H1 (cell line): ENCODE results near the gene PDE3A.

Experiments used
- CBX5 ChIP-seq: fragments of 300-800, 300-1000 bp; sonication (generic); IDR thresholded peaks from 2 replicates; pipeline ENCODE4 v1.7.1; 2016; ENCODE audit warnings: antibody characterized with exemption, low read length, low read depth
- TF ChIP-seq, protein P1 (sequence below): IDR thresholded peaks from 2 replicates; pipeline ENCODE4 v1.6.1; 2011; ENCODE audit warnings: low read depth, mild to moderate bottlenecking, low read length; ENCODE audit not compliant: insufficient read depth
- TF ChIP-seq, protein P2 (sequence below), 3 experiments: IDR thresholded peaks; 1 replicate in 2 of 3; 2 replicates in 1 of 3; pipeline versions ENCODE4 v1.5.1 to v1.6.1; 2011; ENCODE audit warnings: low read length in 3 of 3, mild to moderate bottlenecking in 3 of 3, inconsistent platforms in 2 of 3, low read depth in 1 of 3, moderate library complexity in 1 of 3; ENCODE audit not compliant: insufficient read depth in 1 of 3; ENCODE audit errors: control extremely low read depth in 1 of 3

DNA sequence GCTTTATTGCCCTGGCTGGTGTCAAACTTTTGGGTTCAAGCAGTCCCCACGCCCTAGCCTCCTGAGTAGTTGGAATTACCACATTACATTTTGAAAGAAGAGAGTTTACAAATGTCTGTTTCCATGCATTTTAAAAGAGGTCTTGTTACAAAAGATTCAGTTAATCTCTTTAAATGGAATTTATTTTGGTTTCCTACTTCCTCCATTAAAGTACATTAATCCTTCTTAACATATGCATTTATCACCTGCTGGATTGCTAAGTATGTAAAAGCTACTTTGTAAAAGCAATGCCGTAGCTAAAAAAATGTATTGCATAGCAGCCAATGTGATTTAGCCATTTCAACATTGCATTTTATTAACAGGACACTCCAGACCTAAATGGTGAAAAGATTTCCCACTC, 80.4 kb downstream of the PDE3A start:
- TF ChIP-seq, protein P1, sequence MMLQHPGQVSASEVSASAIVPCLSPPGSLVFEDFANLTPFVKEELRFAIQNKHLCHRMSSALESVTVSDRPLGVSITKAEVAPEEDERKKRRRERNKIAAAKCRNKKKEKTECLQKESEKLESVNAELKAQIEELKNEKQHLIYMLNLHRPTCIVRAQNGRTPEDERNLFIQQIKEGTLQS, result no peak
- TF ChIP-seq CBX5, result no peak
- TF ChIP-seq, protein P2, sequence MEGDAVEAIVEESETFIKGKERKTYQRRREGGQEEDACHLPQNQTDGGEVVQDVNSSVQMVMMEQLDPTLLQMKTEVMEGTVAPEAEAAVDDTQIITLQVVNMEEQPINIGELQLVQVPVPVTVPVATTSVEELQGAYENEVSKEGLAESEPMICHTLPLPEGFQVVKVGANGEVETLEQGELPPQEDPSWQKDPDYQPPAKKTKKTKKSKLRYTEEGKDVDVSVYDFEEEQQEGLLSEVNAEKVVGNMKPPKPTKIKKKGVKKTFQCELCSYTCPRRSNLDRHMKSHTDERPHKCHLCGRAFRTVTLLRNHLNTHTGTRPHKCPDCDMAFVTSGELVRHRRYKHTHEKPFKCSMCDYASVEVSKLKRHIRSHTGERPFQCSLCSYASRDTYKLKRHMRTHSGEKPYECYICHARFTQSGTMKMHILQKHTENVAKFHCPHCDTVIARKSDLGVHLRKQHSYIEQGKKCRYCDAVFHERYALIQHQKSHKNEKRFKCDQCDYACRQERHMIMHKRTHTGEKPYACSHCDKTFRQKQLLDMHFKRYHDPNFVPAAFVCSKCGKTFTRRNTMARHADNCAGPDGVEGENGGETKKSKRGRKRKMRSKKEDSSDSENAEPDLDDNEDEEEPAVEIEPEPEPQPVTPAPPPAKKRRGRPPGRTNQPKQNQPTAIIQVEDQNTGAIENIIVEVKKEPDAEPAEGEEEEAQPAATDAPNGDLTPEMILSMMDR (IDR thresholded peaks at IDR 0.05; ENCODE audit: control extremely low read depth in 1 of 3, insufficient read depth in 1 of 3, low read depth in 1 of 3, low read length in 3 of 3), result no peak
